IPS-15b (cell line): Measurements from ENCODE around the gene ALAD.
A peak's percentile ranks its signal among the peaks of the same experiment; 100 is the strongest.
"Not testable (repeated sequence)": the region's sequence is repeated elsewhere in the genome, so short reads cannot be mapped to it uniquely, and the experiment has no call there.

Experiments
- H3K27me3 ChIP-seq: one replicate; pipeline ENCODE4 v1.6.1; 2013; ENCODE audit warnings: low read length; ENCODE audit not compliant: control insufficient read depth, insufficient read depth
- H3K36me3 ChIP-seq: one replicate; pipeline ENCODE4 v1.6.1; 2013; ENCODE audit warnings: low read length; ENCODE audit not compliant: control insufficient read depth, insufficient read depth
- H3K4me1 ChIP-seq: one replicate; pipeline ENCODE4 v1.6.1; 2013; ENCODE audit warnings: mild to moderate bottlenecking, low read length; ENCODE audit not compliant: control insufficient read depth, insufficient read depth
- H3K4me3 ChIP-seq: one replicate; pipeline ENCODE4 v1.5.1; 2013; ENCODE audit warnings: low read depth, low read length
- H3K9ac ChIP-seq: one replicate; pipeline ENCODE4 v1.6.1; 2013; ENCODE audit warnings: low read depth, mild to moderate bottlenecking, low read length
- H3K9me3 ChIP-seq: one replicate; pipeline ENCODE4 v1.6.1; 2013; ENCODE audit warnings: mild to moderate bottlenecking, low read length; ENCODE audit not compliant: control insufficient read depth, insufficient read depth

The ALAD gene

GRCh38 chr9:113417370-113417769, 16.3 kb upstream of the ALAD start:
- Histone ChIP-seq H3K9me3 (no peaks in the 10 kb centered on the region), H3K4me3 (no peak overlapping the region), H3K4me1 (no peaks in the 10 kb centered on the region), H3K9ac (no peak overlapping the region), H3K36me3 (no peaks in the 10 kb centered on the region), H3K27me3 (no peaks in the 10 kb centered on the region)

GRCh38 chr9:113416149-113416721, 15.2 kb upstream of the ALAD start:
- no peaks in the 10 kb centered on the region for H3K27me3 ChIP-seq
- no peak overlapping the region for H3K4me3 ChIP-seq
- no peaks in the 10 kb centered on the region for H3K4me1 ChIP-seq
- H3K36me3 ChIP-seq = no peaks in the 10 kb centered on the region
- no peaks in the 10 kb centered on the region for H3K9me3 ChIP-seq
- no peak overlapping the region for H3K9ac ChIP-seq

- Histone ChIP-seq H3K27me3 (no peaks in the 10 kb centered on the region), H3K9me3 (no peaks in the 10 kb centered on the region), H3K4me1 (no peaks in the 10 kb centered on the region), H3K4me3 (peak within 1 kb of the TSS; percentile 59), H3K36me3 (peaks cover 10% of the 10 kb centered on the region), H3K9ac (peak within 1 kb of the TSS; percentile 93)
Measured at GRCh38 chr9:113410207-113410864, 9.3 kb upstream of the ALAD start, which contains the start of the genes C9orf43 and POLE3. Gene C9orf43, plus strand, starts transcription at chr9:113410747. Its CDS starts 2,747 bp downstream, at chr9:113413494. Gene POLE3, minus strand, starts transcription at chr9:113410675. Its CDS starts 382 bp downstream, at chr9:113410293.

GRCh38 chr9:113409883-113410206, 8.8 kb upstream of the ALAD start:
- H3K9ac ChIP-seq = peak overlapping the region; percentile 90
- no peaks in the 10 kb centered on the region for H3K9me3 ChIP-seq
- H3K27me3 ChIP-seq = no peaks in the 10 kb centered on the region
- peaks cover 10% of the 10 kb centered on the region for H3K36me3 ChIP-seq
- H3K4me1 ChIP-seq = no peaks in the 10 kb centered on the region
- H3K4me3 ChIP-seq = peak overlapping the region; percentile 59

- Histone ChIP-seq H3K9ac (peak overlapping the region; percentile 90), H3K9me3 (no peaks in the 10 kb centered on the region), H3K27me3 (no peaks in the 10 kb centered on the region), H3K4me1 (no peaks in the 10 kb centered on the region), H3K36me3 (peaks cover 10% of the 10 kb centered on the region), H3K4me3 (peak overlapping the region; percentile 59)
Measured at GRCh38 chr9:113409481-113409880, 8.4 kb upstream of the ALAD start.

GRCh38 chr9:113406873-113407511, 5.9 kb upstream of the ALAD start:
- H3K9ac ChIP-seq, H3K4me1 ChIP-seq, H3K27me3 ChIP-seq, H3K36me3 ChIP-seq, H3K9me3 ChIP-seq, H3K4me3 ChIP-seq: not testable (repeated sequence)

GRCh38 chr9:113406353-113406752, 5.3 kb upstream of the ALAD start:
- H3K27me3 ChIP-seq, H3K9ac ChIP-seq, H3K9me3 ChIP-seq, H3K36me3 ChIP-seq, H3K4me3 ChIP-seq, H3K4me1 ChIP-seq: not testable (repeated sequence)

GRCh38 chr9:113403646-113404045, 2.6 kb upstream of the ALAD start:
- no peak overlapping the region for H3K9ac ChIP-seq
- no peaks in the 10 kb centered on the region for H3K27me3 ChIP-seq
- no peaks in the 10 kb centered on the region for H3K9me3 ChIP-seq
- H3K4me3 ChIP-seq = no peak overlapping the region
- H3K4me1 ChIP-seq = no peaks in the 10 kb centered on the region
- peaks cover 10% of the 10 kb centered on the region for H3K36me3 ChIP-seq

- Histone ChIP-seq H3K4me3 (no peak overlapping the region), H3K9ac (no peak overlapping the region), H3K4me1 (no peaks in the 10 kb centered on the region), H3K36me3 (no peaks in the 10 kb centered on the region), H3K9me3 (no peaks in the 10 kb centered on the region), H3K27me3 (no peaks in the 10 kb centered on the region)
Measured at GRCh38 chr9:113399646-113400200, 1.4 kb downstream of the ALAD start.

GRCh38 chr9:113398796-113399195, 2.3 kb downstream of the ALAD start:
- Histone ChIP-seq H3K9ac (no peak overlapping the region), H3K4me3 (no peak overlapping the region), H3K9me3 (no peaks in the 10 kb centered on the region), H3K27me3 (no peaks in the 10 kb centered on the region), H3K4me1 (no peaks in the 10 kb centered on the region), H3K36me3 (no peaks in the 10 kb centered on the region)

GRCh38 chr9:113397203-113397631, 3.9 kb downstream of the ALAD start:
- no peak overlapping the region for H3K9ac ChIP-seq
- no peaks in the 10 kb centered on the region for H3K4me1 ChIP-seq
- no peak overlapping the region for H3K4me3 ChIP-seq
- no peaks in the 10 kb centered on the region for H3K36me3 ChIP-seq
- H3K9me3 ChIP-seq = no peaks in the 10 kb centered on the region
- no peaks in the 10 kb centered on the region for H3K27me3 ChIP-seq
